Heart left ventricle (tissue), 16 donors: ENCODE data around the gene FAM25C. TPM values are rescaled to one million over a fixed set of nuclear protein-coding genes. Genes with fewer than 3 reads are reported as not detected.
"Not testable (repeated sequence)": the region's sequence is repeated elsewhere in the genome, so short reads cannot be mapped to it uniquely, and the experiment has no call there.

Experiments
- ATAC-seq, 4 donors: fragments of 200-7000 bp; cut with Tn5 transposase; one replicate each; pipeline ENCODE4 v1.9.1; 2020 to 2022; ENCODE audit warnings: moderate library complexity in 4 of 4, mild to moderate bottlenecking in 3 of 4, moderate number of reproducible peaks in 1 of 4
- DNase-seq, 5 donors: peaks; one replicate each; pipeline ENCODE4 v3.0.0-alpha.2; 2020
- H3K27ac ChIP-seq, 12 donors: fragments of 200-600 bp; sonication (generic) in 4 of 12; one replicate each; pipeline versions ENCODE4 v1.5.0 to v1.8.0; 2016 to 2022; ENCODE audit warnings: mild to moderate bottlenecking in 2 of 12
- H3K27me3 ChIP-seq, 9 donors: fragments of 200-600 bp; sonication (generic) in 2 of 9; one replicate each; pipeline versions ENCODE4 v1.5.1 to v1.8.0; 2016 to 2022; ENCODE audit warnings: mild to moderate bottlenecking in 3 of 9
- H3K36me3 ChIP-seq, 9 donors: fragments of 200-600 bp; sonication (generic) in 2 of 9; one replicate each; pipeline versions ENCODE4 v1.5.0 to v1.8.0; 2018 to 2022; ENCODE audit warnings: mild to moderate bottlenecking in 2 of 9
- H3K4me1 ChIP-seq, 12 donors: fragments of 200-600 bp; sonication (generic) in 4 of 12; one replicate each; pipeline versions ENCODE4 v1.5.0 to v1.8.0; 2016 to 2022; ENCODE audit warnings: mild to moderate bottlenecking in 3 of 12
- H3K4me3 ChIP-seq, 12 donors: fragments of 200-600 bp; sonication (generic) in 4 of 12; one replicate each; pipeline versions ENCODE4 v1.5.0 to v1.8.0; 2017 to 2022; ENCODE audit warnings: mild to moderate bottlenecking in 9 of 12, moderate library complexity in 4 of 12
- H3K9me3 ChIP-seq, 12 donors: fragments of 200-600 bp; sonication (generic) in 4 of 12; one replicate each; pipeline versions ENCODE4 v1.5.0 to v1.8.0; 2016 to 2022; ENCODE audit warnings: mild to moderate bottlenecking in 1 of 12
- WGBS, 4 donors: extraction: QIAGEN DNeasy Blood & Tissue Kit in 2 of 4; methylation state at CpG; one replicate each; pipeline versions ENCODE4 v1.1.5 to v1.1.7; 2013 to 2018; 5-methylcytosine and 5-hydroxymethylcytosine counted together
- intact Hi-C, 10 donors: fragments of 100-400 bp; cut with DNase I; formaldehyde crosslinking; loops; one replicate each; pipeline versions ENCODE4 v1.11.1 to v1.14.2; 2022
- long read RNA-seq, 3 donors: library from polyadenylated mRNA; unstranded; transcript quantifications; one replicate each; pipeline ENCODE4 v2.0.0, GENCODE V29; 2020 to 2021
- polyA plus RNA-seq, 2 donors: library from polyadenylated mRNA; stranded (reverse); fragments of 200-250 nt; gene quantifications; one replicate each; pipeline ENCODE4 v1.2.3, GENCODE V29; 2013
- total RNA-seq, 9 donors: library from RNA; depleted of rRNA in 2 of 9; stranded (reverse); fragments of >200 nt in 2 of 9; fragmentation: NEBNext Ultra II Directional in 3 of 9; extraction: Animal tissue kit (Norgen Biotek cat#: 25700) in 3 of 9; gene quantifications; one replicate each; pipeline versions ENCODE4 v1.1.0 to v1.2.4, GENCODE V29; 2016 to 2023
- donor health status: ischemic (EF 13 %, LVEDD 7.1; RV severe dilation, severe dysfunction).
- donor health status: healthy with polysubstance abuse.
- donor health status: DM: no; HTN: yes; CAD: no.
- donor health status: DM: no; HTN: no; CAD: no.
- donor health status: ischemic (EF 25% LVEDD 6.9; RV normal size, moderate dysfunction).
- donor health status: ischemic (EF 25% LVEDD 5.7; RV mildly dilated, moderate dysfunction).
- donor health status: healthy.
- donor health status: DM: yes; HTN: yes; CAD: no.
- donor health status: ischemic (EF 35%, LVEDD 5.7; RV mildly dilated, moderate dysfunction).
- donor health status: nonischemic (EF 11% LVEDD 7.7; RV severe dilation, severe dysfunction).
- donor health status: DM: yes; HTN: yes; CAD: no.
- donor health status: PGD.
- donor health status: ischemic (EF 29% LVEDD 5.4; RV normal size, mild dysfunction).
- donor health status: nonischemic (EF 23%, LVEDD 6.1; RV moderate dilation, normal function).

Gene FAM25C
- total RNA-seq (not detected), polyA plus RNA-seq (not detected)
- long read RNA-seq, donor 1: 0 reads
- long read RNA-seq, donor 2: 0 reads
- long read RNA-seq, donor 3: 0 reads

GRCh38 chr10:47999691-48000090 is at the start of gene FAM25C:
Gene FAM25C, minus strand, starts transcription at chr10:47999791. Its CDS starts 26 bp downstream, at chr10:47999765.
- H3K4me1 ChIP-seq, ATAC-seq, H3K9me3 ChIP-seq, H3K36me3 ChIP-seq, H3K27ac ChIP-seq, intact Hi-C loops, DNase-seq, H3K4me3 ChIP-seq, H3K27me3 ChIP-seq: not testable (repeated sequence)
- WGBS, 4 donors: 84 to 96% methylated on average over 2 to 4 of the region's 9 CpGs; no CpG with 5 or more reads in 2 of the 4 donors

GRCh38 chr10:48044557-48044956 is 45.0 kb upstream of the FAM25C start:
- H3K4me3 ChIP-seq, H3K36me3 ChIP-seq, intact Hi-C loops, DNase-seq, ATAC-seq, H3K27me3 ChIP-seq, H3K27ac ChIP-seq, H3K9me3 ChIP-seq, H3K4me1 ChIP-seq: not testable (repeated sequence)
- 61 to 95% (median 77%) methylated on average over 2 of the region's 3 CpGs for WGBS, 4 donors

- intact Hi-C loops, H3K9me3 ChIP-seq, H3K4me3 ChIP-seq, ATAC-seq, H3K27ac ChIP-seq, H3K36me3 ChIP-seq, H3K27me3 ChIP-seq, H3K4me1 ChIP-seq: not testable (repeated sequence)
- WGBS, 4 donors: 85 to 90% methylated on average over 8 of the region's 19 CpGs; no CpG with 5 or more reads in 2 of the 4 donors
- DNase-seq: peak in 2 of 5 donors; percentile 6 to 16
Measured at GRCh38 chr10:48031390-48031789, 31.8 kb upstream of the FAM25C start.

GRCh38 chr10:48002306-48002705 is 2.7 kb upstream of the FAM25C start:
- ATAC-seq, H3K4me3 ChIP-seq, H3K27me3 ChIP-seq, H3K36me3 ChIP-seq, H3K4me1 ChIP-seq, DNase-seq, H3K27ac ChIP-seq, H3K9me3 ChIP-seq, intact Hi-C loops: not testable (repeated sequence)
- WGBS, 4 donors: 27 to 55% (median 33%) methylated on average over 1 of the region's 6 CpGs; no CpG with 5 or more reads in 1 of the 4 donors

- ATAC-seq, H3K27ac ChIP-seq, DNase-seq, H3K9me3 ChIP-seq, H3K4me1 ChIP-seq, H3K36me3 ChIP-seq, H3K4me3 ChIP-seq, H3K27me3 ChIP-seq, intact Hi-C loops: not testable (repeated sequence)
- WGBS, 4 donors: 44 to 54% methylated on average over 2 of the region's 3 CpGs; no CpG with 5 or more reads in 2 of the 4 donors
Measured at GRCh38 chr10:47994045-47994444, 5.5 kb downstream of the FAM25C start.

- H3K27me3 ChIP-seq, H3K9me3 ChIP-seq, H3K4me3 ChIP-seq, intact Hi-C loops, ATAC-seq, DNase-seq, H3K36me3 ChIP-seq, H3K4me1 ChIP-seq, H3K27ac ChIP-seq: not testable (repeated sequence)
- WGBS, 4 donors: 88 to 96% (median 95%) methylated on average over 7 to 11 of the region's 11 CpGs
Measured at GRCh38 chr10:47992560-47992959, 7.0 kb downstream of the FAM25C start.

GRCh38 chr10:47991706-47992105 is 7.9 kb downstream of the FAM25C start:
- H3K9me3 ChIP-seq, H3K27me3 ChIP-seq, H3K4me1 ChIP-seq, H3K36me3 ChIP-seq, intact Hi-C loops, DNase-seq, H3K27ac ChIP-seq, H3K4me3 ChIP-seq: not testable (repeated sequence)
- peak in 2 of 4 donors; percentile 31 to 54 for ATAC-seq
- WGBS, 4 donors: 83 to 90% (median 86%) methylated on average over 3 to 12 of the region's 12 CpGs

GRCh38 chr10:47990097-47990496 is 9.5 kb downstream of the FAM25C start:
- H3K4me3 ChIP-seq, DNase-seq, H3K36me3 ChIP-seq, H3K27me3 ChIP-seq, H3K9me3 ChIP-seq, H3K4me1 ChIP-seq, intact Hi-C loops, H3K27ac ChIP-seq: not testable (repeated sequence)
- ATAC-seq: peak in 2 of 4 donors; percentile 20 to 34
- no CpG with 5 or more reads among the region's 1 CpG for WGBS, 4 donors

GRCh38 chr10:47989542-47989950 is 10.0 kb downstream of the FAM25C start:
- ATAC-seq: peak in 1 of 4 donors; percentile 33
- H3K4me1 ChIP-seq, H3K36me3 ChIP-seq, intact Hi-C loops, H3K4me3 ChIP-seq, DNase-seq, H3K27ac ChIP-seq, H3K27me3 ChIP-seq, H3K9me3 ChIP-seq: not testable (repeated sequence)
- 43% methylated on average over 1 of the region's 4 CpGs; no CpG with 5 or more reads in 3 of the 4 donors for WGBS, 4 donors

GRCh38 chr10:47988718-47989541 is 10.7 kb downstream of the FAM25C start:
- intact Hi-C loops, H3K9me3 ChIP-seq, ATAC-seq, H3K4me3 ChIP-seq, H3K27me3 ChIP-seq, H3K36me3 ChIP-seq, DNase-seq, H3K27ac ChIP-seq, H3K4me1 ChIP-seq: not testable (repeated sequence)
- 73 to 100% (median 90%) methylated on average over 3 to 13 of the region's 16 CpGs for WGBS, 4 donors

- H3K4me1 ChIP-seq, DNase-seq, H3K9me3 ChIP-seq, H3K36me3 ChIP-seq, H3K27ac ChIP-seq, H3K27me3 ChIP-seq, H3K4me3 ChIP-seq, intact Hi-C loops: not testable (repeated sequence)
- no CpG with 5 or more reads among the region's 6 CpGs for WGBS, 4 donors
- ATAC-seq: peak in 1 of 4 donors; percentile 13
Measured at GRCh38 chr10:47987952-47988351, 11.6 kb downstream of the FAM25C start.
